ENCODE measurements around the gene BLM. TPM values are rescaled to one million over a fixed set of nuclear protein-coding genes. Genes with fewer than 3 reads are reported as not detected.
"Not testable (repeated sequence)": the region's sequence is repeated elsewhere in the genome, so short reads cannot be mapped to it uniquely, and the experiment has no call there.

Gene BLM
- polyA plus RNA-seq, 1 of the 3 experiments (the other 2 are of a cell fraction), result 2.7 TPM

- H4K20me1 ChIP-seq (ENCODE audit: insufficient read depth); H2AFZ ChIP-seq (ENCODE audit: low read depth); H3K9me2 ChIP-seq; H3K36me3 ChIP-seq (replicated peaks in 1 of 2; ENCODE audit: control insufficient read depth in 1 of 2, insufficient read depth in 2 of 2, low read length in 1 of 2); H3F3A ChIP-seq (replicated peaks; ENCODE audit: insufficient read depth); DNase-seq; H3K79me2 ChIP-seq (ENCODE audit: insufficient read depth); H3K4me2 ChIP-seq; H3K4me3 ChIP-seq (ENCODE audit: low read depth in 2 of 2, low read length in 1 of 2); H3K27ac ChIP-seq (ENCODE audit: low read depth in 2 of 2, low read length in 1 of 2); H3K27me3 ChIP-seq (ENCODE audit: insufficient read depth); H3K9me3 ChIP-seq; H3K9ac ChIP-seq; POLR2A ChIA-PET: not testable (repeated sequence)
- 94% methylated on average over 1 of the region's 1 CpG for WGBS (ENCODE audit: low lambda C conversion rate)
- H3K4me1 ChIP-seq (ENCODE audit: control insufficient read depth in 1 of 2, insufficient read depth in 2 of 2, low read depth in 1 of 2, low read length in 1 of 2), result peaks cover 0 to 13% of the 10 kb centered on the region in 2 experiments; a peak in 1 of 4 replicates
- CTCF ChIA-PET, result interaction anchor here (0.9 to 1.6 kb wide), 2 partner anchors 22 to 32 kb away, joined by 3 to 4 read pairs; no protein-coding TSS in a partner anchor
Observed at GRCh38 chr15:90849424-90849823, 132.3 kb downstream of the BLM start.

GRCh38 chr15:90851114-90851513 lies 134.0 kb downstream of the BLM start:
- ChIA-PET POLR2A (no interaction called here), CTCF (interaction anchor here (1.0 to 1.8 kb wide), 3 partner anchors 9 to 35 kb away, joined by 3 to 4 read pairs (median 4); no protein-coding TSS in a partner anchor)
- TF ChIP-seq ZBTB33 (IDR thresholded peaks at IDR 0.05; ENCODE audit: borderline replicate concordance, low read depth) (no peak), USF2 (IDR thresholded peaks at IDR 0.05; ENCODE audit: borderline replicate concordance, low read depth, low read length) (no peak), YY1 (IDR thresholded peaks at IDR 0.05; ENCODE audit: low read depth) (no peak), TEAD4 (IDR thresholded peaks at IDR 0.05; ENCODE audit: borderline replicate concordance, insufficient read depth) (no peak), RCOR1 (IDR thresholded peaks at IDR 0.05; ENCODE audit: low read length) (no peak), NFIC (IDR thresholded peaks at IDR 0.05; ENCODE audit: borderline replicate concordance) (no peak), JUND (IDR thresholded peaks at IDR 0.05) (no peak), MAX (IDR thresholded peaks at IDR 0.05; ENCODE audit: low read depth) (no peak), FOSL2 (IDR thresholded peaks at IDR 0.05; ENCODE audit: borderline replicate concordance, low read depth) (no peak)
- Histone ChIP-seq H3K9me2 (no peaks in the 10 kb centered on the region), H4K20me1 (ENCODE audit: insufficient read depth) (no peaks in the 10 kb centered on the region), H3K4me2 (no peak overlapping the region), H3K79me2 (ENCODE audit: insufficient read depth) (no peaks in the 10 kb centered on the region), H3K4me1 (ENCODE audit: control insufficient read depth in 1 of 2, insufficient read depth in 2 of 2, low read depth in 1 of 2, low read length in 1 of 2) (0 out of 4 replicates have a peak, but pooled peaks cover 0 to 4% of the 10 kb centered on the region in 2 experiments), H2AFZ (ENCODE audit: low read depth) (no peak overlapping the region), H3K36me3 (replicated peaks in 1 of 2; ENCODE audit: control insufficient read depth in 1 of 2, insufficient read depth in 2 of 2, low read length in 1 of 2) (no peaks in the 10 kb centered on the region), H3K27ac (ENCODE audit: low read depth in 2 of 2, low read length in 1 of 2) (no peak overlapping the region), H3K4me3 (ENCODE audit: low read depth in 2 of 2, low read length in 1 of 2) (no peak overlapping the region), H3K9me3 (no peaks in the 10 kb centered on the region), H3K27me3 (ENCODE audit: insufficient read depth) (no peaks in the 10 kb centered on the region), H3K9ac (no peak overlapping the region), H3F3A (replicated peaks; ENCODE audit: insufficient read depth) (no peaks in the 10 kb centered on the region)
- 69% methylated on average over 2 of the region's 6 CpGs for WGBS (ENCODE audit: low lambda C conversion rate)
- DNase-seq, result no peak

Data from SK-N-SH (cell line).